ENCODE measurements around the gene ANO3.

ANO3 gene

GRCh38 chr11:26443617-26444016, 111.7 kb downstream of the ANO3 start:
- Histone ChIP-seq H3K14ac (ENCODE audit: low read length) (no peak overlapping the region), H2BK5ac (ENCODE audit: low read depth, low read length, poor library complexity) (no peak overlapping the region), H3K4ac (ENCODE audit: low read depth, low read length) (no peak overlapping the region), H4K12ac (ENCODE audit: low read depth, low read length) (no peak overlapping the region), H3K4me1 (ENCODE audit: control insufficient read depth in 1 of 2, insufficient read depth in 2 of 2, low read length in 2 of 2) (no peaks in the 10 kb centered on the region), H2AK5ac (ENCODE audit: low read length) (no peak overlapping the region), H2BK12ac (ENCODE audit: low read length) (no peak overlapping the region), H3K27ac (ENCODE audit: low read depth, low read length) (no peak overlapping the region), H3K18ac (ENCODE audit: low read length) (no peak overlapping the region), H4K8ac (ENCODE audit: low read depth, low read length) (no peak overlapping the region), H2BK120ac (ENCODE audit: insufficient read depth, low read length, poor library complexity) (no peak overlapping the region), H3K4me2 (ENCODE audit: low read length) (no peak overlapping the region), H3K23ac (ENCODE audit: low read length) (no peak overlapping the region), H3K79me2 (ENCODE audit: control insufficient read depth, insufficient read depth, low read length, poor library complexity) (no peaks in the 10 kb centered on the region), H3K4me3 (ENCODE audit: low read depth, low read length) (no peak overlapping the region), H3K9me3 (ENCODE audit: insufficient read depth, low read depth, low read length) (no peaks in the 10 kb centered on the region), H2AFZ (ENCODE audit: insufficient read depth, low read length, poor library complexity) (no peak overlapping the region), H3K36me3 (ENCODE audit: control insufficient read depth in 1 of 2, insufficient read depth in 2 of 2, low read length in 2 of 2) (no peaks in the 10 kb centered on the region), H3K27me3 (ENCODE audit: insufficient read depth, low read length) (no peaks in the 10 kb centered on the region), H4K91ac (ENCODE audit: low read depth, low read length) (no peak overlapping the region), H3K79me1 (ENCODE audit: low read length) (no peaks in the 10 kb centered on the region), H3K9ac (ENCODE audit: low read length) (no peak overlapping the region)
- DNase-seq: no peak
- WGBS (ENCODE audit: extremely low coverage, insufficient coverage, insufficient read length): no CpG with 5 or more reads among the region's 3 CpGs

GRCh38 chr11:26457636-26458035, 125.7 kb downstream of the ANO3 start:
- no peak overlapping the region for H2BK5ac ChIP-seq (ENCODE audit: low read depth, low read length, poor library complexity)
- H3K9me3 ChIP-seq (ENCODE audit: insufficient read depth, low read depth, low read length): no peaks in the 10 kb centered on the region
- no peak for DNase-seq
- H3K79me2 ChIP-seq (ENCODE audit: control insufficient read depth, insufficient read depth, low read length, poor library complexity): no peaks in the 10 kb centered on the region
- no peak overlapping the region for H2AFZ ChIP-seq (ENCODE audit: insufficient read depth, low read length, poor library complexity)
- H4K91ac ChIP-seq (ENCODE audit: low read depth, low read length): no peak overlapping the region
- no peak overlapping the region for H3K18ac ChIP-seq (ENCODE audit: low read length)
- H2AK5ac ChIP-seq (ENCODE audit: low read length): no peak overlapping the region
- no peak overlapping the region for H3K23ac ChIP-seq (ENCODE audit: low read length)
- H2BK120ac ChIP-seq (ENCODE audit: insufficient read depth, low read length, poor library complexity): no peak overlapping the region
- no peak overlapping the region for H3K4me3 ChIP-seq (ENCODE audit: low read depth, low read length)
- H4K8ac ChIP-seq (ENCODE audit: low read depth, low read length): no peak overlapping the region
- no peak overlapping the region for H3K14ac ChIP-seq (ENCODE audit: low read length)
- no peaks in the 10 kb centered on the region for H3K36me3 ChIP-seq (ENCODE audit: control insufficient read depth in 1 of 2, insufficient read depth in 2 of 2, low read length in 2 of 2)
- H3K4me1 ChIP-seq (ENCODE audit: control insufficient read depth in 1 of 2, insufficient read depth in 2 of 2, low read length in 2 of 2): no peaks in the 10 kb centered on the region
- no peak overlapping the region for H3K4ac ChIP-seq (ENCODE audit: low read depth, low read length)
- WGBS (ENCODE audit: extremely low coverage, insufficient coverage, insufficient read length): no CpG with 5 or more reads among the region's 1 CpG
- no peak overlapping the region for H3K9ac ChIP-seq (ENCODE audit: low read length)
- H3K4me2 ChIP-seq (ENCODE audit: low read length): no peak overlapping the region
- no peak overlapping the region for H3K27ac ChIP-seq (ENCODE audit: low read depth, low read length)
- no peaks in the 10 kb centered on the region for H3K79me1 ChIP-seq (ENCODE audit: low read length)
- H3K27me3 ChIP-seq (ENCODE audit: insufficient read depth, low read length): no peaks in the 10 kb centered on the region
- H2BK12ac ChIP-seq (ENCODE audit: low read length): no peak overlapping the region
- no peak overlapping the region for H4K12ac ChIP-seq (ENCODE audit: low read depth, low read length)

- no peak overlapping the region for H2AFZ ChIP-seq (ENCODE audit: insufficient read depth, low read length, poor library complexity)
- DNase-seq: no peak
- H3K27ac ChIP-seq (ENCODE audit: low read depth, low read length): no peak overlapping the region
- no peak overlapping the region for H3K9ac ChIP-seq (ENCODE audit: low read length)
- H3K14ac ChIP-seq (ENCODE audit: low read length): no peak overlapping the region
- no peak overlapping the region for H3K18ac ChIP-seq (ENCODE audit: low read length)
- no peak overlapping the region for H2AK5ac ChIP-seq (ENCODE audit: low read length)
- no peaks in the 10 kb centered on the region for H3K9me3 ChIP-seq (ENCODE audit: insufficient read depth, low read depth, low read length)
- H3K23ac ChIP-seq (ENCODE audit: low read length): no peak overlapping the region
- no peak overlapping the region for H2BK120ac ChIP-seq (ENCODE audit: insufficient read depth, low read length, poor library complexity)
- no peak overlapping the region for H4K8ac ChIP-seq (ENCODE audit: low read depth, low read length)
- no peak overlapping the region for H4K91ac ChIP-seq (ENCODE audit: low read depth, low read length)
- H3K4me2 ChIP-seq (ENCODE audit: low read length): no peak overlapping the region
- no peaks in the 10 kb centered on the region for H3K36me3 ChIP-seq (ENCODE audit: control insufficient read depth in 1 of 2, insufficient read depth in 2 of 2, low read length in 2 of 2)
- H3K79me2 ChIP-seq (ENCODE audit: control insufficient read depth, insufficient read depth, low read length, poor library complexity): no peaks in the 10 kb centered on the region
- no peak overlapping the region for H2BK5ac ChIP-seq (ENCODE audit: low read depth, low read length, poor library complexity)
- no peak overlapping the region for H4K12ac ChIP-seq (ENCODE audit: low read depth, low read length)
- H3K27me3 ChIP-seq (ENCODE audit: insufficient read depth, low read length): no peaks in the 10 kb centered on the region
- no peaks in the 10 kb centered on the region for H3K4me1 ChIP-seq (ENCODE audit: control insufficient read depth in 1 of 2, insufficient read depth in 2 of 2, low read length in 2 of 2)
- H3K4ac ChIP-seq (ENCODE audit: low read depth, low read length): no peak overlapping the region
- no peaks in the 10 kb centered on the region for H3K79me1 ChIP-seq (ENCODE audit: low read length)
- no peak overlapping the region for H3K4me3 ChIP-seq (ENCODE audit: low read depth, low read length)
- no peak overlapping the region for H2BK12ac ChIP-seq (ENCODE audit: low read length)
Measured at GRCh38 chr11:26465274-26465673, 133.3 kb downstream of the ANO3 start.

DNA sequence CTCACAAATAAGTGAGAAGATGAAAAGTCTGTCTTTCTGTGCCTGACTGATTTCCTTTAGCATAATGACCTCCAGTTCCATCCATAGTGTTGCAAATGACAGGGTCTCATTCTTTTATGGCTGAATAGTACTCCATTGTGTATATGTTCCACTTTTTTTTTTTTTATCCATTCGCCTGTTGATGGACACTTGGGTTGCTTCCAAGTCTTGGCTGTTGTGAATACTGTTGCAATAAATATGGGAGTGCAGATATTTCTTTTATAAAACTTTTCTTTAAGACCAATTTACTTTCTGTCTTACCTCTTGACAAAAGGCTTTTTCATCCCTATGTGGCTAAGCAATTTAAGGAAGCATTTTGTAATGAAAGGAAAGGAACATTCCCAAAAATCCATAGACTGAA, 135.6 kb downstream of the ANO3 start:
- Histone ChIP-seq H3K79me1 (ENCODE audit: low read length) (no peaks in the 10 kb centered on the region), H3K79me2 (ENCODE audit: control insufficient read depth, insufficient read depth, low read length, poor library complexity) (no peaks in the 10 kb centered on the region), H4K91ac (ENCODE audit: low read depth, low read length) (no peak overlapping the region), H3K9me3 (ENCODE audit: insufficient read depth, low read depth, low read length) (no peaks in the 10 kb centered on the region), H3K4me3 (ENCODE audit: low read depth, low read length) (no peak overlapping the region), H2AK5ac (ENCODE audit: low read length) (no peak overlapping the region), H3K4me2 (ENCODE audit: low read length) (no peak overlapping the region), H2BK5ac (ENCODE audit: low read depth, low read length, poor library complexity) (no peak overlapping the region), H2BK12ac (ENCODE audit: low read length) (no peak overlapping the region), H3K4me1 (ENCODE audit: control insufficient read depth in 1 of 2, insufficient read depth in 2 of 2, low read length in 2 of 2) (no peaks in the 10 kb centered on the region), H3K18ac (ENCODE audit: low read length) (no peak overlapping the region), H2AFZ (ENCODE audit: insufficient read depth, low read length, poor library complexity) (no peak overlapping the region), H3K9ac (ENCODE audit: low read length) (no peak overlapping the region), H3K27me3 (ENCODE audit: insufficient read depth, low read length) (no peaks in the 10 kb centered on the region), H3K14ac (ENCODE audit: low read length) (no peak overlapping the region), H2BK120ac (ENCODE audit: insufficient read depth, low read length, poor library complexity) (no peak overlapping the region), H3K4ac (ENCODE audit: low read depth, low read length) (no peak overlapping the region), H4K8ac (ENCODE audit: low read depth, low read length) (no peak overlapping the region), H3K27ac (ENCODE audit: low read depth, low read length) (no peak overlapping the region), H3K36me3 (ENCODE audit: control insufficient read depth in 1 of 2, insufficient read depth in 2 of 2, low read length in 2 of 2) (no peaks in the 10 kb centered on the region), H3K23ac (ENCODE audit: low read length) (no peak overlapping the region), H4K12ac (ENCODE audit: low read depth, low read length) (no peak overlapping the region)
- no CpG with 5 or more reads among the region's 1 CpG for WGBS (ENCODE audit: extremely low coverage, insufficient coverage, insufficient read length)
- DNase-seq: no peak

DNA sequence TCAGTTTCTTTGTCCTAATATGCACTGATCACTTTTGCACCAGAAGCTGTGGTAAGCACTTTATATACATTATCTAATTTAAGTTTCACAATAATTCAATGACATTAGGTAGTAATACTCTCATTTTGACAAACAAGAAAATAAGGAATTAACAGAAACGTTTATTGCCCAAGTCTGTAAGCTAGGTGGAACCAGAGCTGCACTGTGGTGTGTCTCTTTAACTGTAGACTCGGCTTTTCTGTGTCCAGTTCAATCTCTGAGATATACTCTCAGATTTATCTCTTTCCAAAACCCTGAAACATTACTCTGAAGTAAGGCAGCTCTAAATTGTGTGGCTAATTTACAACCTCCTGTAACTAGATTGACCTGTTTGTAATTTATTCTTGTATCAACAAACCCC, 139.1 kb downstream of the ANO3 start:
- no peaks in the 10 kb centered on the region for H3K79me1 ChIP-seq (ENCODE audit: low read length)
- H3K18ac ChIP-seq (ENCODE audit: low read length): no peak overlapping the region
- H3K36me3 ChIP-seq (ENCODE audit: control insufficient read depth in 1 of 2, insufficient read depth in 2 of 2, low read length in 2 of 2): no peaks in the 10 kb centered on the region
- no peaks in the 10 kb centered on the region for H3K4me1 ChIP-seq (ENCODE audit: control insufficient read depth in 1 of 2, insufficient read depth in 2 of 2, low read length in 2 of 2)
- no peak overlapping the region for H4K8ac ChIP-seq (ENCODE audit: low read depth, low read length)
- H2BK12ac ChIP-seq (ENCODE audit: low read length): no peak overlapping the region
- no peak overlapping the region for H2AFZ ChIP-seq (ENCODE audit: insufficient read depth, low read length, poor library complexity)
- H3K9ac ChIP-seq (ENCODE audit: low read length): no peak overlapping the region
- no peak overlapping the region for H3K14ac ChIP-seq (ENCODE audit: low read length)
- H2AK5ac ChIP-seq (ENCODE audit: low read length): no peak overlapping the region
- H3K4me2 ChIP-seq (ENCODE audit: low read length): no peak overlapping the region
- no peak overlapping the region for H2BK120ac ChIP-seq (ENCODE audit: insufficient read depth, low read length, poor library complexity)
- no CpG with 5 or more reads among the region's 2 CpGs for WGBS (ENCODE audit: extremely low coverage, insufficient coverage, insufficient read length)
- no peak overlapping the region for H3K27ac ChIP-seq (ENCODE audit: low read depth, low read length)
- no peak overlapping the region for H4K12ac ChIP-seq (ENCODE audit: low read depth, low read length)
- H3K9me3 ChIP-seq (ENCODE audit: insufficient read depth, low read depth, low read length): no peaks in the 10 kb centered on the region
- H2BK5ac ChIP-seq (ENCODE audit: low read depth, low read length, poor library complexity): no peak overlapping the region
- H4K91ac ChIP-seq (ENCODE audit: low read depth, low read length): no peak overlapping the region
- no peaks in the 10 kb centered on the region for H3K27me3 ChIP-seq (ENCODE audit: insufficient read depth, low read length)
- H3K79me2 ChIP-seq (ENCODE audit: control insufficient read depth, insufficient read depth, low read length, poor library complexity): no peaks in the 10 kb centered on the region
- no peak overlapping the region for H3K4me3 ChIP-seq (ENCODE audit: low read depth, low read length)
- H3K4ac ChIP-seq (ENCODE audit: low read depth, low read length): no peak overlapping the region
- no peak for DNase-seq
- H3K23ac ChIP-seq (ENCODE audit: low read length): no peak overlapping the region

All from trophoblast cell (in vitro differentiated cells and primary cell).